GM23338 (cell line): ENCODE measurements around the gene UBQLN4. TPM values are rescaled to one million over a fixed set of nuclear protein-coding genes. Genes with fewer than 3 reads are reported as not detected.

ENCODE experiments used
- ATAC-seq: fragments of 200-7000 bp; cut with Tn5 transposase; 3 replicates; pipeline ENCODE4 v1.9.1; 2020
- DNase-seq: peaks from one replicate; pipeline ENCODE4 v3.0.0-alpha.2; 2015; ENCODE audit warnings: low spot score
- H2AFZ ChIP-seq: fragments of 200-600 bp; sonication (generic); 2 replicates; pipeline ENCODE4 v1.8.0; 2016; ENCODE audit warnings: antibody characterized with exemption, mild to moderate bottlenecking, moderate library complexity
- H3F3A ChIP-seq: fragments of 200-600 bp; sonication (generic); replicated peaks from 2 replicates; pipeline ENCODE4 v1.8.0; 2017; ENCODE audit warnings: antibody characterized with exemption, mixed run types, low read depth
- H3K27ac ChIP-seq: fragments of 200-600 bp; sonication (generic); 2 replicates; pipeline ENCODE4 v1.6.1; 2016; ENCODE audit warnings: low read depth
- H3K27me3 ChIP-seq: fragments of 200-600 bp; sonication (generic); 2 replicates; pipeline ENCODE4 v1.8.0; 2016; ENCODE audit warnings: mild to moderate bottlenecking, mixed run types, moderate library complexity; ENCODE audit not compliant: insufficient read depth
- H3K36me3 ChIP-seq: fragments of 200-600 bp; sonication (generic); 2 replicates; pipeline ENCODE4 v1.8.0; 2016; ENCODE audit warnings: mild to moderate bottlenecking; ENCODE audit not compliant: insufficient read depth
- H3K4me1 ChIP-seq: fragments of 200-600 bp; sonication (generic); 2 replicates; pipeline ENCODE4 v1.8.0; 2016; ENCODE audit warnings: mild to moderate bottlenecking, moderate library complexity; ENCODE audit not compliant: insufficient read depth
- H3K4me2 ChIP-seq: fragments of 200-600 bp; sonication (generic); 2 replicates; pipeline ENCODE4 v1.7.1; 2017; ENCODE audit warnings: mixed run types
- H3K4me3 ChIP-seq: fragments of 200-600 bp; sonication (generic); 2 replicates; pipeline ENCODE4 v1.6.1; 2016; ENCODE audit warnings: mixed run types
- H3K79me2 ChIP-seq: fragments of 200-600 bp; sonication (generic); replicated peaks from 2 replicates; pipeline ENCODE4 v1.8.0; 2017; ENCODE audit warnings: mild to moderate bottlenecking; ENCODE audit not compliant: insufficient read depth
- H3K9me2 ChIP-seq: fragments of 200-600 bp; sonication (generic); 2 replicates; pipeline ENCODE4 v1.8.0; 2017; ENCODE audit not compliant: insufficient read depth
- H4K20me1 ChIP-seq: fragments of 200-600 bp; sonication (generic); replicated peaks from 2 replicates; pipeline ENCODE4 v1.8.0; 2017; ENCODE audit warnings: mild to moderate bottlenecking; ENCODE audit not compliant: insufficient read depth
- H3K27ac Mint-ChIP-seq: 2 replicates; pipeline ENCODE4 v1.8.0; 2020; ENCODE audit warnings: inconsistent platforms, mild to moderate bottlenecking, moderate library complexity, mixed read lengths
- H3K27me3 Mint-ChIP-seq: 3 replicates; pipeline ENCODE4 v1.8.0; 2022; ENCODE audit warnings: low read depth, mild to moderate bottlenecking, moderate library complexity, mixed read lengths, inconsistent platforms; ENCODE audit not compliant: insufficient read depth, poor library complexity
- H3K36me3 Mint-ChIP-seq: 3 replicates; pipeline ENCODE4 v1.8.0; 2021; ENCODE audit warnings: low read depth, mild to moderate bottlenecking, inconsistent platforms, moderate library complexity, mixed read lengths
- H3K4me1 Mint-ChIP-seq: 3 replicates; pipeline ENCODE4 v1.8.0; 2020; ENCODE audit warnings: mild to moderate bottlenecking, inconsistent platforms, mixed read lengths
- H3K4me3 Mint-ChIP-seq: 3 replicates; pipeline ENCODE4 v1.8.0; 2021; ENCODE audit warnings: moderate library complexity, mild to moderate bottlenecking, inconsistent platforms, mixed read lengths
- H3K9me3 Mint-ChIP-seq: 3 replicates; pipeline ENCODE4 v1.8.0; 2020; ENCODE audit warnings: moderate library complexity, mild to moderate bottlenecking, inconsistent platforms, mixed read lengths
- CREB1 ChIP-seq: fragments of 250-450 bp; sonication (Bioruptor Pico); IDR thresholded peaks from 2 replicates; pipeline ENCODE4 v1.5.0; 2020; ENCODE audit warnings: low read depth, mild to moderate bottlenecking, moderate library complexity
- JUNB ChIP-seq: IDR thresholded peaks from one replicate; pipeline ENCODE4 v1.6.1; 2016; ENCODE audit warnings: antibody characterized with exemption; ENCODE audit not compliant: unreplicated experiment
- REST ChIP-seq: IDR thresholded peaks from one replicate; pipeline ENCODE4 v1.6.1; 2018; ENCODE audit warnings: antibody characterized with exemption; ENCODE audit not compliant: unreplicated experiment
- ZNF462 ChIP-seq: fragments of 250-450 bp; sonication (Bioruptor Pico); IDR thresholded peaks from 2 replicates; pipeline ENCODE4 v1.5.0; 2020; ENCODE audit warnings: mild to moderate bottlenecking, moderate library complexity
- polyA plus RNA-seq: library from polyadenylated mRNA; unstranded; fragments of >200 nt; fragmentation: Nextera tagmentation; extraction: Ambion mirVana; gene quantifications from 2 replicates; pipeline ENCODE4 v1.2.1, GENCODE V29; 2016
- total RNA-seq: library from RNA; depleted of rRNA; stranded (reverse); fragments of >200 nt; shearing (Covaris generic); gene quantifications from 2 replicates; pipeline ENCODE4 v1.2.3, GENCODE V29; 2014

Gene UBQLN4
- total and polyA plus RNA-seq, 2 experiments from 2014 or later, result 10.0 to 30.5 TPM

DNA sequence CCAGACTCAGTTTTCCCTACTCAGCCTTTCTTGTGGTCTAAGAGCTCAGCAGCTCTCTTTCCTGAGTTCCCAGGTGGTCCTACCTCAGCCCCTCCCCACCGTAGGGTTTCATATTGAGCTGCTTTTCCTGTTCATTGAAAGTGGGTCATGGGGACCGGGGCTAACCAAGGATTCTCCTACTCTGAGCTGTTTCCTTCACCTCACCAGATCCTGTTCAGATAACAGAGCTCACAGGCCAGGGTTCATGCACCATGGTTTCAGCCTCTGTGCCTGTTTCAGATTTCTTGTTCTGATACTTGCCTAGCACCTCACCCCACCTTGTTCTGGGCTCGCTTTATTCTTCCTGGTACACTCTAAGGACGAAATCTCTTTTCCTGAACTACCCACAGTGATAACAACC, 8.5 kb downstream of the UBQLN4 start:
- Mint-ChIP-seq H3K27me3 (peaks cover 4% of the 10 kb centered on the region), H3K36me3 (peaks cover 58% of the 10 kb centered on the region), H3K27ac (no peak overlapping the region), H3K4me3 (no peak overlapping the region; the same call in 2 of the 3 replicates), H3K9me3 (no peaks in the 10 kb centered on the region), H3K4me1 (no peaks in the 10 kb centered on the region)
- TF ChIP-seq CREB1 (CRISPR knock-in tag), result no peak
- TF ChIP-seq REST, result no peak
- no peak for TF ChIP-seq JUNB
- no peak for TF ChIP-seq ZNF462
- DNase-seq (no peak), ATAC-seq (no peak)
- no peak overlapping the region for H3K4me2 ChIP-seq
- H3K4me3 ChIP-seq, result no peak overlapping the region
- H3K36me3 ChIP-seq, result no peaks in the 10 kb centered on the region; the same call in 1 of the 2 replicates
- 0 out of 2 replicates have a peak overlapping the region, but pooled peaks have one; percentile 3 for H3K27ac ChIP-seq
- no peaks in the 10 kb centered on the region for H3K79me2 ChIP-seq
- no peaks in the 10 kb centered on the region for H3K4me1 ChIP-seq
- H3K9me2 ChIP-seq, result no peaks in the 10 kb centered on the region
- peaks cover 4% of the 10 kb centered on the region; the same call in 1 of the 2 replicates for H3F3A ChIP-seq
- no peaks in the 10 kb centered on the region; the same call in 1 of the 2 replicates for H4K20me1 ChIP-seq
- no peak overlapping the region for H2AFZ ChIP-seq
- H3K27me3 ChIP-seq, result no peaks in the 10 kb centered on the region
